Activated T-helper 17 cell treated with anti-CD3 and anti-CD28 coated beads, Interleukin-2, amount 50 U/mL, for 72 hours (primary cell): Measurements from ENCODE around the gene CBFA2T2. TPM values are rescaled to one million over a fixed set of nuclear protein-coding genes. Genes with fewer than 3 reads are reported as not detected.
"Not testable (repeated sequence)": the region's sequence is repeated elsewhere in the genome, so short reads cannot be mapped to it uniquely, and the experiment has no call there.

Experiments
- ATAC-seq: fragments of 150-1000 bp; cut with Tn5 transposase; replicated peaks from 2 replicates; pipeline ENCODE4 v1.10.0; 2021; ENCODE audit warnings: mild to moderate bottlenecking, moderate library complexity
- H3K27ac Mint-ChIP-seq: one replicate; pipeline ENCODE4 v1.8.0; 2022; ENCODE audit warnings: mixed read lengths
- H3K27me3 Mint-ChIP-seq: one replicate; pipeline ENCODE4 v1.8.0; 2022; ENCODE audit warnings: mixed read lengths
- H3K36me3 Mint-ChIP-seq: one replicate; pipeline ENCODE4 v1.8.0; 2022; ENCODE audit warnings: low read depth, mild to moderate bottlenecking, mixed read lengths
- H3K4me1 Mint-ChIP-seq: one replicate; pipeline ENCODE4 v1.8.0; 2022; ENCODE audit warnings: mixed read lengths
- H3K4me3 Mint-ChIP-seq: one replicate; pipeline ENCODE4 v1.8.0; 2022; ENCODE audit warnings: mild to moderate bottlenecking, mixed read lengths
- H3K9me3 Mint-ChIP-seq: one replicate; pipeline ENCODE4 v1.8.0; 2022; ENCODE audit warnings: mixed read lengths
- total RNA-seq, 2 donors: library from RNA; stranded (reverse); gene quantifications; one replicate each; pipeline ENCODE4 v1.2.3, GENCODE V29; 2022

The CBFA2T2 gene
- total RNA-seq, 2 donors from 2014 or later: 14.5 to 25.6 TPM

GRCh38 chr20:33463332-33464101 lies 26.4 kb upstream of the CBFA2T2 start:
- Mint-ChIP-seq H3K27me3 (no peaks in the 10 kb centered on the region), H3K36me3 (no peaks in the 10 kb centered on the region), H3K4me1 (peaks cover 3% of the 10 kb centered on the region), H3K9me3 (no peaks in the 10 kb centered on the region), H3K27ac (peak overlapping the region; percentile 43), H3K4me3 (no peak overlapping the region)
- no peak for ATAC-seq

- not testable (repeated sequence) for H3K36me3 Mint-ChIP-seq, H3K27me3 Mint-ChIP-seq, ATAC-seq, H3K4me1 Mint-ChIP-seq, H3K27ac Mint-ChIP-seq, H3K4me3 Mint-ChIP-seq, H3K9me3 Mint-ChIP-seq
These were observed 25.1 kb upstream of the CBFA2T2 start for GRCh38 chr20:33464759-33465158.

- Mint-ChIP-seq H3K4me3 (no peak overlapping the region), H3K27ac (no peak overlapping the region), H3K27me3 (no peaks in the 10 kb centered on the region), H3K9me3 (no peaks in the 10 kb centered on the region), H3K4me1 (peaks cover 3% of the 10 kb centered on the region), H3K36me3 (no peaks in the 10 kb centered on the region)
- ATAC-seq: no peak
These were observed 24.2 kb upstream of the CBFA2T2 start for GRCh38 chr20:33465481-33466302.

DNA sequence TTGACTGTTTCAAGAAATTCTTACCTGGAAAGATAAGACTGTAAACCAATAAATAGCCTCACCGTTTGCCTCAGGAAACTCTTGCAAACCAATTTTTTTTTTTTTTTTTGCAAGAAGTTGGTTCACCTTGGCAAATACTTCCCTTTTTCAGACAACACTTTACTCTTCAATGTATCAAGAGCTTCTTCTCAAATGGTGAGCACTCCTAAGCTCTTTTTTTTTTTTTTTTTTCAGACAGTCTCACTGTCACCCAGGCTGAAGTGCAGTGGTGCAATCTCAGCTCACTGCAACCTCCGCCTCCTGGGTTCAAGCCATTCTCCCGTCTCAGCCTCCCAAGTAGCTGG lies 23.6 kb upstream of the CBFA2T2 start:
- Mint-ChIP-seq H3K4me1 (no peaks in the 10 kb centered on the region), H3K9me3 (no peaks in the 10 kb centered on the region), H3K4me3 (no peak overlapping the region), H3K27ac (no peak overlapping the region), H3K36me3 (no peaks in the 10 kb centered on the region), H3K27me3 (no peaks in the 10 kb centered on the region)
- ATAC-seq: no peak

DNA sequence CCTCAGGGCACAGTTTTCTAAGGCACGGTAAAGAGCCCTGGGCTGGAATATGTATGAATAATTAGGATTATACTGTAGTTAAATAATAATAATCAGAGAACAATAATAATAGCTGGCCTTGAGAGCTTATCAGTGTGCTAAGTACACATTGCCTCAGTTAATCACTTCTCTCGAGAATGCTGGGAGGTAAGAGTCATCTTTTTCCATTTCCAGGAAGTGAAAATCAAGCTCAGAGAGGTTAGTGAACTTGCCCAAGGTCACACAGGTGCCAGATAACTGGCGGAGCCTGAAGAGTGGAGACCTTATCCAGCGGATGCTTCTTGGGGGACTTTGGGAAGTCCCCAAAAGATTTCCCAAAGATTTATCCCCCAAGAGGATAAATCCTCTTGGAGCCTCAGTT lies 19.4 kb upstream of the CBFA2T2 start:
- Mint-ChIP-seq H3K9me3 (no peaks in the 10 kb centered on the region), H3K4me1 (no peaks in the 10 kb centered on the region), H3K27ac (no peak overlapping the region), H3K36me3 (no peaks in the 10 kb centered on the region), H3K4me3 (no peak overlapping the region), H3K27me3 (no peaks in the 10 kb centered on the region)
- ATAC-seq: no peak

DNA sequence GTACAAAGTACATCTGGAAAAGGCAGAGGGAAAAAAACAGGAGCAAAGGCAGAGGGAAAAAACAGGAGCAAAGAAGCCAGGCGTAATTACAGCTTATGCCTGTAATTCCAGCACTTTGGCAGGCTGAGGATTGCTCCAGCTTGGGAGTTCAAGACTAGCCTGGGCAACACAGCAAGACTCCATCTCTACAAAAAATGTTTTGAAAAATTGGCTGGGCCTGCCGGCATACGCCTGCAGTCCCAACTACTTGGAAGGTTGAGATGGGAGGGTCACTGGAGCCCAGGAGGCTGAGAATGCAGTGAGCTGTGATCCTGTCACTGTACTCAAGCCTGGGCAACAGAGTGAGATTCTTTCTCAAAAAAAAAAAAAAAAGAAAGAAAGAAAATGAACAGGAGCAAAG lies 19.0 kb upstream of the CBFA2T2 start:
- ATAC-seq: no peak

DNA sequence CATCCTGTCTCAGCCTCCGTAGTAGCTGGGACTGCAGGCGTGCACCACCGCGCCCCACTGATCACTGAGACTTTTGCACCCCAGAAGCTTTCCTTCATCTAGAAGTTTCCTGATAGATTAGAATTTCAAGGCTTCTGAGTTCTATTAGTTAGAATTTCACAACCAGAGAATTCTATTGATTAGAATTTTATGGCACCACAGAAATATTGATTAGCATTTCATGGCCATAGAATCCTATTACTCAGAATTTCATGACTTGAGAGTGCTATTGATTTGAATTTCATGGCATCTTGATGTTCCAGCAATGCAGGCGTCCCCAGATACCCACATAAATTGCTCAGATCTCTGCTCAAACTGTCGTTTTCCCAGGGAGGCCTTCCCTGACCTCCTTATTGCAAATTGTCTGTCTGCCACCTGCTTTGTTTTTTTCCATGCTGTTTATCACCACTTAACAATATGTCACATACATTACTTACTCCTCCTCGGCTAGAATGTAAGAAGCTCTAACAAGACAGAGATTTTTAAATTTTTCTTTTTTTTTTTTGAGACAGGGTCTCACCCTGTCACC lies 16.9 kb upstream of the CBFA2T2 start:
- ATAC-seq: no peak
- no peaks in the 10 kb centered on the region for H3K27me3 Mint-ChIP-seq
- H3K9me3 Mint-ChIP-seq: no peaks in the 10 kb centered on the region
- no peak overlapping the region for H3K4me3 Mint-ChIP-seq
- no peaks in the 10 kb centered on the region for H3K36me3 Mint-ChIP-seq
- H3K4me1 Mint-ChIP-seq: no peaks in the 10 kb centered on the region
- no peak overlapping the region for H3K27ac Mint-ChIP-seq

More for the DNA sequence above, 19.0 kb upstream of the CBFA2T2 start:
- no peak overlapping the region for H3K4me3 Mint-ChIP-seq
- H3K4me1 Mint-ChIP-seq: no peaks in the 10 kb centered on the region
- H3K36me3 Mint-ChIP-seq: no peaks in the 10 kb centered on the region
- H3K27me3 Mint-ChIP-seq: no peaks in the 10 kb centered on the region
- no peaks in the 10 kb centered on the region for H3K9me3 Mint-ChIP-seq
- no peak overlapping the region for H3K27ac Mint-ChIP-seq

DNA sequence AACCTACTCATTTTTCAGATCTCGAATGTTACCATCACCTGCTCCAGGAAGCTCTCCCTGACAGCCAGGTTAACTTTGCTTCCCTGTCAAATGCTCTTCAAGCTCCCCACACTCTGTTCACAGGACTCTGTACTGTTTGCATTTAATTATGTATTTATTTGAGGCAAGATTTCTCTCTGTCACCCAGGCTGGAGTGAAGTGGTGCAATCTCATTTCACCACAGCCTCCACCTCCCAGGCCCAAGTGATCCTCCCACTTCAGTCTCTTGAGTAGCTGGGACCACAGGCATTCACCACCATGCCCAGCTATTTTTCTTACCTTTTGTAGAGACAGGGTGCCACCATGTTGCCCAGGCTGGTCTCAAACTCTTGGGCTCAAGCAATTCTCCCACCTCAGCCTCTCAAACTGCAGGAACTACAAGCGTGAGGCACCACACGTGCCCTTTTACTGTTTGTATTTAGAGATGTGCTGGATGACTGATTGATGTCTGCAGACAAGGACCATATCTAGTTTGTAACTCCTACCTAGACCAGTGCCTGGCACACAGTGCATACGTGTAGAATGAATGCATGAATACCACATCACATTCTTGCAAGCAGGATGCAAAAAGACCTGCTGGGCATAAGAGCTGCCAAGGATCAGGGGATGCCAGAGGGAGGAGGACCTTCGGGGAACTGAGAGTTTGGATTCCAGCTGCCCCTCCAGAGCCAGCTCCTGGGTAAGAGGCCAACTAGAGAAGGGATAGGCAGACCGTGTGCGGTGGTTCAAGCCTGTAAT lies 15.6 kb upstream of the CBFA2T2 start:
- no peak for ATAC-seq
- Mint-ChIP-seq H3K4me1 (no peaks in the 10 kb centered on the region), H3K4me3 (no peak overlapping the region), H3K36me3 (no peaks in the 10 kb centered on the region), H3K9me3 (no peaks in the 10 kb centered on the region), H3K27me3 (no peaks in the 10 kb centered on the region), H3K27ac (no peak overlapping the region)

DNA sequence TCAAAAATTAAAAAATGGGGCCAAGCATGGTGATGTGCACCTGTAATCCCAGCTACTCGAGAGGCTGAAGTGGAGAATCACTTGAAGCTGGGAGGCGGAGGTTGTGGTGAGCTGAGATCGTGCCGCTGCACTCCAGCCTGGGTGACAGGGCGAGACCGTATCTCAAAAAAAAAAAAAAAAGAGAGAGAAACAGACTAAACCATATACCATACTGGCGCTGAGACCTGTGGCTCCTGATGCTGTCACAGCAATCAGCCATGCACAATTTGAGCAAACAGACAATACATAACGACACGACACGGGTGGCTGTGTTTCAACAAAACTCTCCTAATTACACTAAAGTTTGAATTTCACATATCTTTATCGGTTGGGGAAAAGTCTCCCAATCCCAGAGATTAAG lies 14.9 kb upstream of the CBFA2T2 start:
- no peaks in the 10 kb centered on the region for H3K9me3 Mint-ChIP-seq
- H3K27me3 Mint-ChIP-seq: no peaks in the 10 kb centered on the region
- ATAC-seq: no peak
- no peak overlapping the region for H3K4me3 Mint-ChIP-seq
- no peaks in the 10 kb centered on the region for H3K4me1 Mint-ChIP-seq
- H3K36me3 Mint-ChIP-seq: no peaks in the 10 kb centered on the region
- no peak overlapping the region for H3K27ac Mint-ChIP-seq

DNA sequence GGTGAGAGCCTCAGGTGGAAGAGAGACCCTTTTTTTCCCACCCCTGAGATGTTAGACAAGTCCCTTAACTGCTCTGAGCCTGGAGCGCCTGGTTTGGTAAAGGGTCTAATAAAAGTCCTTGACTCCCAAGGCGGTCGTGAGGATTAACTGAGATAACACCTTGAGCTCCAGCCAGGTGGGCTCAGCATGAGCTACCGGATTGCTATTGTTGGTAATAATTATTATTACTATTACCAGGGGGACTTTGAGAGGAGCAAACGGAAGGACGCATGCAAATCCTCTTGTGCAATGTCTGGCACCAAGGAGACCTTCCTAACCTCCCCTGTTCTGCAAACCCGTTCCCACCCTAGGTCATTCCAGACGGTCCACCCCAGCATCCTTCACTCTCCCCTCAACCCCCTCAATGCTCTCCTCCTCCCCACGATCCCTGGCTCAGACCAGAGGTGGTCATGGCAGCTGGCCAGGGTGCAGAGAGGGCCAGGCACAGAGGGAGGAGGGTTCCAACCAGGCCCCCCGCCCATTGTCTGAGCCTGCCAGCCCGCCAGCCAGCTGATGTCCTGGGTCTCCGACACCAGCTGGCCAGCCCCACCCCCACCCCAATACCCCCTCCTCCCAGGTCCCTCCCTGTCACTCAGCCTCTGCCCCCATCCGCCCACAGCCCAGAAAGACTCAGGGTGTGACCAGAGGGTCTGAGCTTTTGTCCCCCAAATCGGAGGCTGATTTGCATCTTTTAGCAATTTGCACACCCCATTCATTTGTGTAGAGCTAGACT lies 14.3 kb upstream of the CBFA2T2 start:
- no peak overlapping the region for H3K27ac Mint-ChIP-seq

GRCh38 chr20:33477386-33478234 lies 12.3 kb upstream of the CBFA2T2 start:
- no peaks in the 10 kb centered on the region for H3K36me3 Mint-ChIP-seq
- no peak overlapping the region for H3K4me3 Mint-ChIP-seq
- no peaks in the 10 kb centered on the region for H3K9me3 Mint-ChIP-seq
- no peak for ATAC-seq
- H3K4me1 Mint-ChIP-seq: no peaks in the 10 kb centered on the region
- H3K27ac Mint-ChIP-seq: no peak overlapping the region
- H3K27me3 Mint-ChIP-seq: no peaks in the 10 kb centered on the region

More for the DNA sequence above, 14.3 kb upstream of the CBFA2T2 start:
- ATAC-seq: no peak
- no peak overlapping the region for H3K4me3 Mint-ChIP-seq
- no peaks in the 10 kb centered on the region for H3K9me3 Mint-ChIP-seq
- H3K36me3 Mint-ChIP-seq: no peaks in the 10 kb centered on the region
- H3K27me3 Mint-ChIP-seq: no peaks in the 10 kb centered on the region
- H3K4me1 Mint-ChIP-seq: no peaks in the 10 kb centered on the region

- no peak overlapping the region for H3K4me3 Mint-ChIP-seq
- no peaks in the 10 kb centered on the region for H3K4me1 Mint-ChIP-seq
- H3K27me3 Mint-ChIP-seq: no peaks in the 10 kb centered on the region
- ATAC-seq: no peak
- H3K27ac Mint-ChIP-seq: no peak overlapping the region
- no peaks in the 10 kb centered on the region for H3K36me3 Mint-ChIP-seq
- no peaks in the 10 kb centered on the region for H3K9me3 Mint-ChIP-seq
These were observed 9.8 kb upstream of the CBFA2T2 start for GRCh38 chr20:33480048-33480447.

GRCh38 chr20:33481431-33481941 lies 8.4 kb upstream of the CBFA2T2 start:
- H3K4me1 Mint-ChIP-seq: no peaks in the 10 kb centered on the region
- ATAC-seq: no peak
- H3K4me3 Mint-ChIP-seq: no peak overlapping the region
- no peak overlapping the region for H3K27ac Mint-ChIP-seq
- H3K27me3 Mint-ChIP-seq: no peaks in the 10 kb centered on the region
- H3K36me3 Mint-ChIP-seq: no peaks in the 10 kb centered on the region
- H3K9me3 Mint-ChIP-seq: no peaks in the 10 kb centered on the region
